ENCODE data around the gene INS.

Gene INS

DNA sequence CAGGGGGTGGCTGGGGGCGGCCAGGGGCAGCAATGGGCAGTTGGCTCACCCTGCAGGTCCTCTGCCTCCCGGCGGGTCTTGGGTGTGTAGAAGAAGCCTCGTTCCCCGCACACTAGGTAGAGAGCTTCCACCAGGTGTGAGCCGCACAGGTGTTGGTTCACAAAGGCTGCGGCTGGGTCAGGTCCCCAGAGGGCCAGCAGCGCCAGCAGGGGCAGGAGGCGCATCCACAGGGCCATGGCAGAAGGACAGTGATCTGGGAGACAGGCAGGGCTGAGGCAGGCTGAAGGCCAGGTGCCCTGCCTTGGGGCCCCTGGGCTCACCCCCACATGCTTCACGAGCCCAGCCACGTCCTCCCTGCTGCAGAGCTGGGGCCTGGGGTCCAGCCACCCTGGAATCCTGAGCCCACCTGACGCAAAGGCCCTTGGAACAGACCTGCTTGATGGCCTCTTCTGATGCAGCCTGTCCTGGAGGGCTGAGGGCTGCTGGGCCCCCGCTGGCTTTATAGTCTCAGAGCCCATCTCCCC lies at the start of gene INS:
INS (minus strand) TSS at position 474 of the 524 bp plus-strand sequence; CDS start at position 236, 238 bp downstream.
- no peak for DNase-seq

DNA sequence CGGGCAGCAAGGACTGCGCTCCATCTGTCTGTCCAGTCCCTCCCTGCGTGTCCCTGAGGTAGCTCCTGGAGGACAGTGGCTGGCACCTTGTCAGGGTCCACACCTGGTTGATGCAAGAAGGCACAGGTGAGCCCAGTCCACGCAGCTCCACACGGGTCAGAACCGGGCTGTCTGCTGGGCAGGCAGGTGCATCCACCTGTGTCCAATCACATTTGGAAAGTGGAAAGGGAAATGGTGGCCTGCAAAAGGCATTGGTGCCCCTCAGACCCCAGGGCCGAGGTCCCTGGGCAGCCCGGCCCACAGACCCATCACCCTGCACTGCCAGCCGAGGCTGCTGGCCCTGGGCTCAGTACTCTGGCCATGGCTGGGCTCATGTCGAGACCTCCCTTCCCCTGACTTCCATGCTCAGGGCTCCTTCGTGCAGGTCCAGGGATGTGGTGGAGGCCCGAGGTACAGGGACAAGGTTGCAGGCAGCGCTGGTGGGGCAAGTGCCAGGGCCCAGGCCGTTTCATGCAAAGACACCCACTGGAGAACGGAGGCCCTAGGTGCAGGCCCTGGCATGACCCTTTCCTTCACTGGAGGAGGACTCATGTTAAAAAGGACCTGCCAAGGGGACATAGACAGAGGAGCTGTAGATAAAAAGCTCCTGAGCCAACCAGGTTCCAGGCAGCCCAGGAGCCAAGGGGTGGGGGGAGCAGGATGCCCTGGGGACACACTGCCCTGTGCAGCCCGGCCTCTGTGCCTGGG lies 49.5 kb upstream of the INS start:
- no peak for DNase-seq

DNA sequence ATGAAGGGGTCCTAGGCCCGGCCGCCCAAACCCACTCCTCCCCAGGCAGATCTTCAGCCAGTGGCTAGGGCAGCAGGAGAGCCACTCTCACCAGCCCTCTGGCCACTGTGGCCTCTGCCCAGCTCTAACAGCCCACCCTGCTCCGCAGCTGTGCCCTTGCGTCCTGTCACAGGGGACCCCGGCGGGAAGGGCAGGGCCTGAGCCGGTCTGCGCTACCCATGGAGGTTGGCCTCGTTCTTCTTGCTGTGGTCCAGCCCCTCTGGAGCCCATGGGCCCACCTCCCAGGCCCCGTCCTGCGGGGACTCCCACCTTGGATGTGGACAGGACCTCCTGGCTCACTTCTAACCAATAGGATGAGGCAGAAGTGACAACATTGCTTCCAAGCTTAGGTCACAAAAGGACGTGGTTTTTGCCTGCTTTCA lies 48.9 kb upstream of the INS start:
- no peak for DNase-seq

DNA sequence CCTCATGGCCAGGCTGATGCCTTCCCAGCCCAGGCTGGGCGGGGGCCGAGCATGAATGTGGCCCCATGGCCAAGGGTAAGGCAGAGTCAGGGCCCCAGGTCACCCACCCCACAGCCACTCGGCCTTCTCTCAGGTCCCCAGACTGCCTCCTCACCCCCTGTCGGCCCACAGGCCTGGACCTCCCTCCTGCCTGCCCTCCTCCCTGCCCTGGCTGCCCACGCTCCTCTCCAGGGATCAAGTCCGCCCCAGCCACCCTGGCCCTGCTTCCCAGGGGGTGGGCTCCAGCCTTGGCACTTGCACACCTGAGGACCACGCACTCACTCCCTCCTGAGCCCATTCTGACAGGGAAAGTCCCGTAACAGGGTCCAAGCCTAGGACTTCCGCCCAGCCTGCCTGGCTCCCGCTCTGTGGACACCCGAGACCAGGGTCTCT lies 48.4 kb upstream of the INS start:
- DNase-seq, result no peak

DNA sequence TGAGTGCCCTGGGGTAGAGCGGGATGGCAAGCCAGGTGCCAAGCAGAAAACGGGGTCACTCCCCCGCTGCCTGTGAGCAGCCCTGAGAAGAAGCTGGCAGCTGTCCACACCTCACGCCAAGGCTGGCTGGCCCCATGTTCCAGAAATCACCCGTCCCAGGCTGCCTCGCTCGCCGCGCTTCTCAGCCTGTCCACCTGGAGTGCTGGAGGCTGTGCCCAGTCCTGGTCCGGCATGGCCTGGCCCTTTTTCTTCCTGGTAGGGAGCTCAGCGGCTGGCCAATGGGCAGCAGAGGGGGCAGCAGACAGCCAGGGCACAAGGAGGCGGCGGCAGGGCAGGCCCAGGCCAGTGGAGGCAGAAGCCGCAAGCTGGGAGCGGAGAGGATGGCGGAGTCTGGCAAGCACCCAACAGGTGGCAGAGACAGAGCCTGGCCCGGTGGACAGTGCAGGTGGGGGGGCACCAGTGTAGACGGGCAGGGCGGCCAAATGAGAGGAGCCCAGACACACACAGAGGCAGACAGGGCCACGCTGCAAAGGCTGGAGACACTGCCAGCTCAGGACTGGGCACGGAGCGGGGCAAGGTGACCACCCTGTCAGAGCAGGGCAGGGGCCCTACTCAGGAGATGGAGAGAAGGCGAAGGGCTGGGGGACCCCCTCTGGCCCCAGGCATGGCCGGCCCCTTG lies 47.8 kb upstream of the INS start:
- no peak for DNase-seq

DNA sequence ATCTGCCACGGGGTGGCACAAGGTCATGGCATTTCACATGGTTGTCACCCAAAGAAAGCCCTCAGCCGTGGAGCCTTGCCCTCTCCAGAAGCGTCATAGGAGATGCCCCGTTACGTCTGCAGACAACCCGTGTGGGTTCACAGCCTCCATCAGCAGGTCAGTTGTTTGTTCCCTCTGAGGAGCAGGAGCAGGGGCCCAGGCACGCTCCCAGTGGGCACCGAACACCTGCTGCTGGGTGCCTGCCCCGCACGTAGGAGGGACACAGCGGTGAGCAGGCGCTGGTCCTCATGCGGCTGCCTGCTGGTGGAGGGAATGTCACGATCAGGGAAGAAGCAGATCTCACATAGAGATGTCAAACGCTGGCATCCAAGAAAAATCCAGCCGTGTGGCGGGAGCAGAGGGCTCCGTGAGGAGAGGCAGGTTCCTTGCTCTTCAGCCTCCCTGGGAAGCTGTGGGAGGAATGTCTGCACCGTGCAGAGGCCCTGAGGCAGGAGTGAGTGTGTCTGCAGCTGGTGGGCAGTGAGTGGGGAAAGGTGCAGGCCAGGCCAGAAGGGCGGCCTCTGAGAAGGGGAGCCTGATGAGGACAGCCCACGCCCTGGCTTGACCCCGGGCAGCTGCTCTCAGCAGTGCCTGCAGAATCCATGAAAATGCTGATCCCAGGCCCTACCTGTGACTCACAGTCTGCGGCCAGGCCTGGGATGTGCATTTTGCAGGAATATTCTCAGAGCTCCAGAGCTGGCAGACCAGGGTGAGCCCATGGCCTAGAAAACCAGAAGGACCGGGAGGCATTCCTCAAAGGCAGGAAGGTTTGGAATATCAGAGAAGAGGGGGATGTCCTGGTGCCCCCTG lies 47.0 kb upstream of the INS start:
- DNase-seq, result no peak

DNA sequence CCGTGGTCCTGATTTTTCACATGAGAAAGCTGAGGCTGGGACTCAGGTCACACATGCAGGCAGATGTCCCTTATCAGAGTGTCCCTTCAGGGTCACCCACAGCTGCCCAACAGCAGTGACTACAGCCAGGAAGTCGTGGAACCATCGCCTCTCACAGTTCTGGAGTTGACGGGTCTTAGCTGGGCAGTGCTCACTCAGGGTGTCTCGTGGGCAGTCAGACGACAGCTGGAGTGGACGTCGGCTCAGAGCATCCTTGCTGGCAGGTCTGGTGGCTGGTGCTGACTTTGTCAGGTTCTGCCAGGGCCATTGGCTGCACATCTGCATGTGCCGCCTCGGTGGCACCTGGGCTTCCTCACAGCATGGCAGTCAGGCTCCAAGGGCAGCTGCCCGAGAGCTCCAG lies 46.2 kb upstream of the INS start:
- DNase-seq, result no peak

DNA sequence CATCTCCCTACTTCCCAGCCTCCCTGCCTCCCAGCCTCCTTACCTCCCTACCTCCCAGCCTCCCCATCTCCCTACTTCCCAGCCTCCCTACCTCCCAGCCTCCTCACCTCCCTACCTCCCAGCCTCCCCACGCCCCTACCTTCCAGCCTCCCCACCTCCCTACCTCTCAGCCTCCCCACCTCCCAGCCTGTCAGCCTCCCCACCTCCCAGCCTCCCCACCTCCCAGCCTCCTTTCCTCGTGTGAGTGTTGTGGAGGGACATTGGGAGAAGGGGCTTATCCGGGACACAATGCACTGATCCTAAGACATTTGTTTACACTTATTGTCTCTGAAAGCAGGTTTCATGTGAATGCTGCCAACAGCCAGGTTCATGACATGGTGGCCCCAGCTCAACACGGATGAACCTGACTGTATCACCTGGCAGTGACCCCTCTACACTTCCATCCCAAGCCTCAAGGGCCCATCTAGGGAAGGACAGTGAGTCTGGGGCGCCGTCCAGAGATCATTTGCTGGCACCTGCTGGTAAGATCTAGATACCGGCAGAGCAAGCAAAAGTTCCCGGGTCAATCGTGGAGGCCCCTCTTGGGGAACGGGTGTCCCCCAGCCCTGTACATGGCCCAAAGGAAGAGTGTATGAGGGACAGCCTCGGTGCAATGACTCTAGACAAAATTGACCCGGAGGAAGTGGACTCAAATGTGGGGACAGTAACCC lies 45.1 kb upstream of the INS start:
- DNase-seq, result no peak

DNA sequence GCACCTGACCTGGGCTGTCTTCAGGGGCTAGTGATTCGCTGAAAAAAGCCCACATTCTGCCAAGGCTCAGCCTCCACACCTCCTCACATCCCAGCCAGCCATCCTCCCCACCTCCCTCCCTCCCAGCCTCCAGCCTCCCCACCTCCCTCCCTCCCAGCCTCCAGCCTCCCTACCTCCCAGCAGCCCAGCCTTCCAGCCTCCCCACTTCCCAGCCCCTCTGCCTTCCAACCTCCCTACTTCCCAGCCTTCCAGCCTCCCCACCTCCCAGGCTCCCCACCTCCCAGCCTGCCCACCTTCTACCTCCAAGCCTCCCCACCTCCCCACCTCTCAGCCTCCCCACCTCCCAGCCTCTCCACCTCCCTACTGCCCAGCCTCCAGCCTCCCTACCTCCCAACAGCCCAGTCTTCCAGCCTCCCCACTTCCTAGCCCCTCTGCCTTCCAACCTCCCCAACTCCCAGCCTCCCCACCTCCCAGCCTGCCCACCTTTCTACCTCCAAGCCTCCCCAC lies 44.3 kb upstream of the INS start:
- no peak for DNase-seq

DNA sequence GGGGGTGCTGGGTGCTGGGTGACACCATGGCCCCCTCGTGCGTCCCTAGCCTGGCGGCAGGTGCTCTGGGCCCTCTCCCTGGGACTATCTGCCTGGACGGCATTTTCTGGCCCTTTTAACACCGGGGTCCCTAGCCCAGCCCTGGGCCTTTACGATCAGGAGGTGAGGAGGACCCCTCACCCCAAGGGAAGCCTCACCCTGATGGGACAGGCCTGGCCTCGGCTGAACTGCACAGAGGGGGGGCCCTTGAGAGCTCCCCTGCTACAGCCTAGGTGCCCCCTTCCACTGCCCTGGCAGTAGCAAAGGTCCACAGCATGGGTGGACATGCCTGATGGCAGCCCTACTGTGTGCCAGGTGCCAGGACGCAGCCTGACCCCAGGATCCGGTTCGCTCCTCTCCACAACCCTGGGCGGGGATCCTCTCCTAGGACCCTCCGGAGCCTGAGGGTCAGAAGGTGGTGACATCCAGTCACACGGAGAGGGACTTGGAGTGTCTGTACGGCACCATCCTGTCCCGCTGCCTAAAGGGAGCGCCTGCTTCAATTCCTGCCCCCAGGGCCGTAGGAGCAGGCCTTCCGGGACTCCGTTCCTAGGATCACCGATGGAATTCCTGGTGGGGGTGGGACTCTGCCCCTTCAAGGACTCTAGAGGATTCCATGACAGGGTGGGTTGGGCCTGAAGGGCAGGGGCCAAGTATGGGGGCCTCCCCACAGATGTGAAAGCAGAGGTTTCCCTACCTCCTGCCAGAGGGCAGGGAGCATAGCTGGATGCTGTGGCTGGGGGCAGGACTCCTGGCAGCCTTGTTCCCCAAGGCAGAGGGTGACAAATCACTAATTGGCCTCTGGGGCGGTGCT lies 43.6 kb upstream of the INS start:
- no peak for DNase-seq

DNA sequence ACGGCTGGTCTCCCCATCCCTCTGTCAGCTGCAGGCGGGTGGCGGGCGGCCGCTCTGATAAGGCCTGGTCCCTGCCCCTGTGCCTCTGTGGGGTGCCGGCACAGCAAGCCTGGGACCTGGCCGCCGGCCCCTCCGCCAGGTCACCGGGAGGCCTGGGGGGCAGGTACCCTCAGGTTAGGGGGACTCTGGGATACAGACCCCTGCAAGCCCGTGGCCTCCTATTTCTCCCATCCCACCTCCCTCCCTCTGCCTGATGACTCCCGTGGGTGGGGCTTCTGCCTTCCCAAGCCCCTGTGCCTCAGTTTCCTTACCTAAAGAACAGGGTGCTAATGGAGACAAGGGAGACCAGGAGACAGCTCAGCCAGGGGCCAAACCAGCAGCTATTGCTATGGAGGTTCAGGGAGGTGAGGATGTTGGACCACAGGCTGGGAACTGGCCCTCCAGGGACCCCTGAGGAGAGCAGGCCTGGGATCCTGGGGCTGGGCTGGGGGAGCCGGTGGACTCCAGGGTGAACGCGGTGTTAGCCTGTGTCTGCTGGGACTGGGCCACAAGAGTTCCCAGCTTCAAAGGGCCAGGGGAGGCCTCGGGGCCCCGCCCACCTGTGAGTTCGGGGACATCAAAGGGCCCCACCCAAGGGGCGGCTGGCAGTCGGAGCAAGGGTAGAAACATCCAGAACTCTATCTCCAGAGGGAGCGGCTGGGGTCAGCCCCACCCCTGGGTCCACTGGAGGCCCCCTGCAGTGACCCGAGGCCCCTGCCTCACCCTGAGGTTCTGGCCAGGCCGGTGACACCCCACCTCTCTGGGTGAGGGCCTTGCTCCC lies 42.6 kb upstream of the INS start:
- no peak for DNase-seq

DNA sequence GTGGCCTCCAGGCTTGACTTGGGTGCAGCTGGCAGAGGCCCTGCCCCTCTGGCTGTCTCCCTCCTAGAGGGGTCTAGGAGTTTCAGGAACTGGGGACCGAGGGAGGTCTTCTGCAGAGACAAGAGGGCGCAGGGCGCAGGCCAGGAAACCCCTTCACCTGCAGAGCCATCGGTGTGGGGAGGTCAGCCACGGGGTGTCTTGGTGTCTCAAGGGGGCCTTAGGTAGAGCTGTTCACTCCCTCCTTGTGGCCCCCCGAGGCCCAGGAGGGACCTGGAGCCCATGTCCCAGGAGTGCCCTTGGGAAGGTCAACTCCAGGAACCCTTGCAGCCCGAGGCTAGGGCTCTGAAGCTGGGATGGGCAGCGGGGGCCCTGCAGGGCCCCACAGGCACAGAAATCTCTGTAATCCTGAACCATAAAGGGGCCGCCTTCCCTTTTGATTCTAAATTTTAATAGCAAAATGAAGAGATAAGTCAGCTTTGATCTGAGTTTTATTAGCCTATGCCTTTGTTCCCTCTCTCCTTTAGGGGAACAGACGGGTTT lies 42.0 kb upstream of the INS start:
- no peak for DNase-seq

DNA sequence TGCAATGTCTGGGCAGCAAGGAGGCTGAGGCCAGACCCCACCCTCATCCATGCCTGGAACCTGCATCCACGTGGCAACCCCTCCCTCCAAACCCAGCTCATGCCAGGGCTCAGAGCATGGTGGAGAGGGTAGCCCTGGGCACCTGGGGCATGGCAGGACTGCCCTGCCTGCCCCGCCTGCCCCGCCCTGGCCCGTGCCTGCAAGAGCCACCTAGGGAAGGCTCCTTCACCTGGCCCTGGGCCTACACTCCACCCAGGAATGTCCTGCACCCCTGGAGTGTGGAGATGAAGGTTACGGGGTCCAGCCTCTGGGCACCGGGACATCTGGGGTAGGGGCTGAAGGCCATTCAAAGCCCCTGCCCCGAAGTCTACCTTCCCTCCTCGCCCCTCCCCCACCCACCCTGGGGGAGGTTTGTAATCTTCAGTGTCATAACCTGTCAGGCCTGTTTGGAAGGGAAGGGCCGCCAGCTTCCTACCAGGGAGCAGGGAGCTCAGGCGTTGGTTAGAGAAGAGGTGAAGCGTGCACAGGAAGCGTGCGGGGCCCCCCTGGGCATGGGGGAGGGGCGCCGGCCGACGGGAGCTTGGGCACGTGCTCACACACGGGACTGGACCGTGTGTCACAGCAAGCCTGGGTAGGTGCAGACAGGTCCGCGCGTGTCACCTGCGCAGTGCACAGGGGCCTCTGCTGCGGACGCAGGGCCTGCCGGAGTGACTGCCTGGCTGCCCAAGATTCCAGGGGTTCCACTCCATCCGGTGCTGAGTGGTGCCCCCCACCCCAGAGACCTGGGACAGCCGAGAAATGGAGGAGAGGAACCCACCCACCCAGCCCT lies 41.3 kb upstream of the INS start:
- DNase-seq, result no peak

DNA sequence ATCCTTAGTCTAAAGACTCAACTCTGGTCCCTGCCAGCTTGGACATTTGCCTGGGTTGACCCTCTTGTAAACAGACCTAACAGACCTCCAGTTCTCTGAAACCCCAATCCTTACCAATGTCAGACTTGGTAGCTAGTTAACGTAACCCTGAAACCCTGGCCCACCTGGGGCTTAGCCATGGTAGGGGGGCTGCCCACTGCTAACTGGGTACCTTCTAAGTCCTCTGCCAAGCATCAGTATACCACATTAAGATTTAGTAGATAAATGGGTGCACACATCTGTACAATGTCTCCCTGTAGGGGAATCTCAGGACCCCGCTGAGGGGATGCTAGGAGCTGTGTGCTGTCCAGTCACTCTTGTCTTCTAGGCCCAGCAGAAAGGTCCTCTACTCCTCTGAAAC lies 40.5 kb upstream of the INS start:
- DNase-seq, result no peak

DNA sequence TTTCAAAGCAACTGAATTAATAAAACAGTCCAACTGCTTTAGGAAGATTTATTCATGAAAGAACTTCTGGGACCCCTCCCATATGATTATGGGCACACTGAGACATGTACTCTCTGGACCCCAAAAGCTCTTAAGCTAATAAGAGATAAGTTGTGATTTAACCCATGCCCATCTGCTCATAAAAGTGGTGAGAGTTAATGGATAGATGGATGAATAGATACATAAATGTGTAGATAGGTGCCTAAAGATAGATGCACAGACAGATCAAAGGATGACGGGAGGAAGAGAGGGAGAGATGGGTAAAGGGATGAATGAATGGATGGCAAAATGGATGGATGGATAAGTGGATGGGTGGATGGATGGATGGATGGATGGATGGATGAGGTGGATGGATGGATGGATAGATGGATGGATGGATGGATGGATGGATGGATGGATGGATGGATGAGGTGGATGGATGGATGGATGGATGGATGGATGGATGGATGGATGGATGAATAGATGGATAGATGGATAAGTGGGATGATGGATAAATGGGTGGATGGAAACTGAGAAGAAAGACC lies 40.0 kb upstream of the INS start:
- DNase-seq, result no peak

DNA sequence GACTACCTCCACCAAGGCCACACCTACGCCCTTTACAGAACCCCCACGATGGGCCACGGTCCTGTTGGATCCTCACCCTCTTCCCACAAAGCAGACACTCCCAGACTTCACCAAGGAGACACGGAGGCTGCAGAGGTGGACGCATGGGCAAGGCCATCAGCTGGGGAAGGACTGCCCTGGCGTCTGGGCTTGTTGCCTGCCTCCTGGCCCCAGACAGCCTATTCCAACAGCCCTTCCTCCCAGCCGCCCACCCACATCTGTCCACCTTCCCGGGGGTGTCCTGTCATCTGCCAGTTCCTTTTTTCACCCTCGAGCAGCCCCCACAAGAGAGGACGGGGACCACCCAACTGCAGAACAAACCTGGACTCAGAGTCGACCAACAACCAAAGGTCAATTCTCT lies 39.5 kb upstream of the INS start:
- no peak for DNase-seq

DNA sequence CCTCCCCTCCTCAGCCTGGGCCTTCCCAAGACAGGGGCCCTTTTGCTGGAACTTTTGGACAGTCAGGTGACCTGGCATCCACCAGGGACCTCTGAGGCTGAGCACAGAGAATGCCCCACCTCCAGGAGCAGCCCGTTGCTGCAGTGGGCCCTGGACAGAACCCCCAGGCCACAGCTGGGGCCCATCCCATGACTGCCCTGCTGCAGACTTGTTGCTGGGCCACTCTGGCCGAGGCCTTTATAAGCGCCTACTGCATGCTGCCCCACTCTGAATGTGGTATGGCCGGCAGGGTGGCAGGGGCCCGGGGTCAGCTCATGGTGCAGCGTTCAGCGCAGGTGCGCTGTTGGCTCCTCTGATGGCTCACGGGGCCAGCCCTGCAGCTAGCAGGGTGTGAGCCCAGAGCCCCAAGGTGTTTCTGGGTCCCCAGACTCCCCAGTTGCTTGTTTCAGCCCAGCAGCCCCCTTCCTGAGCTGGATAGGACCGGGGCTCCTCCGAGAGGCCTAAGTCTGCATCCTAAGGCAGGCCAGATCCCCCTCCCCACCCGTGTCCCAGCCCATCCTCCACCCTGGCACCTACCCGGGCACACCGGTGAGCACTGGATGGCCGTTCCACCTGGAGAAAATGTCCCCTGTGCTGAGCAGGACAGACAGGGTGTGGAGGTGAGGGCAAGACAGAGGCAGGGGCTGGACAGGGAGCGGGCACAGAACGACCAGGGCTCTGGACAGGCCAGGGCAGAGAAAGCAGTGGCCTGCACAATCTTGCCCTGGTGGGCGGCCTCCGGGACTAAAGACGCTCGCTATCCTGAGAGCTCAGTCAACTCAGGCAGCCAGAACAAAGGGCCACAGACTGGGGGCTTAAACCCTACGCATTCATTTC lies 38.7 kb upstream of the INS start:
- DNase-seq, result no peak
